NCI-H128 (cell line): ENCODE measurements around the gene TNNT1.
"Not testable (repeated sequence)": the region's sequence is repeated elsewhere in the genome, so short reads cannot be mapped to it uniquely, and the experiment has no call there.

Experiments
- DNase-seq: peaks from one replicate; lab custom pipeline; 2025; ENCODE audit not compliant: unreplicated experiment; lab: John Stamatoyannopoulos, UW

The TNNT1 gene, protein sequence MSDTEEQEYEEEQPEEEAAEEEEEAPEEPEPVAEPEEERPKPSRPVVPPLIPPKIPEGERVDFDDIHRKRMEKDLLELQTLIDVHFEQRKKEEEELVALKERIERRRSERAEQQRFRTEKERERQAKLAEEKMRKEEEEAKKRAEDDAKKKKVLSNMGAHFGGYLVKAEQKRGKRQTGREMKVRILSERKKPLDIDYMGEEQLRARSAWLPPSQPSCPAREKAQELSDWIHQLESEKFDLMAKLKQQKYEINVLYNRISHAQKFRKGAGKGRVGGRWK

DNA sequence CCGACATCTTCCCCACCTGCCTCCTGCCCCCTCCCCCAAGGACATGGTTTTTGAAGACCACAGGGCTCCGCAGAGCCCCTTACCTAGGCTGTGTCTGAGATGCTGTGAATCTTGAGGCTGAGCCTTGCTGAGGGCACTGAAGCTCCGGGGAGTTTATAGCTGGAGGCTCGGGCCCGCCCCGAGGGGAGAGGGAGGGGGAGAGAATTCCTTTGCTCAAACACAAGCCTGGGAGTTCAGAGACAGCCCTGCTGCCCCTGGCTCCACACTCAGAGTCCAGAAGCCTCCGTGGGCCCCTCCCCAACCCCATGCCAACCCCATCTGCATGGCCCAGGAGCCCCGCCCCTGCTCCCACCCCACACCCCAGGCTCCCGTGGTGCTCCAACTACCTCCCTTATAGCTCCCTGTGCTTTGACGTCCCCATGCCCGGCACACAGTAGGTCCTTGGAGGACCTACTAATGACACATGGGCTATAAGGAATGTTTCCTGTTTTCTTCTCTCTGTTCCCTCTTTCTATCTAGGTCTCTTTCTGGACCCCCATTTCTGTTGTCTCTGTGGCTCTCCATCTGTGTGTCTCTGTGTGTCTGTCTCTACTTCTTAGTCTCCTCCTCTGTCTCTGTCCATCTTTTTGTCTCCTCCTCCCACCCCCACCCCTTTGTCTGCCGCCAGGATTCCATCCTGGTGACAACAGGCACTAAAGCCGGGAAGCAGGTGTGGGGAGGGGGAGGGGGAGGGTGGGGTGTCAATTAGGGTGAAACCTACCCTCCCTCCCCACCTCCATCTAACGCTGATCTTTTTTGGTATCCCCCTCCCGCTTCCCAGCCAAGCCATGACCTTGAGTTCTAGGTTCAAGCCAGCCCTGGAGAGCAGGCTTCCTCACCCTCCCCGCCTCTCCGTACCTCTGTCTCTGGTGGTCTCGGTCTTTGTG, at the start of gene TNNT1:
TSS of gene TNNT1 (minus strand) at position 129 of the 926 bp plus-strand sequence. CDS start 2,049 bp downstream, outside the sequence.
- no peak for DNase-seq

DNA sequence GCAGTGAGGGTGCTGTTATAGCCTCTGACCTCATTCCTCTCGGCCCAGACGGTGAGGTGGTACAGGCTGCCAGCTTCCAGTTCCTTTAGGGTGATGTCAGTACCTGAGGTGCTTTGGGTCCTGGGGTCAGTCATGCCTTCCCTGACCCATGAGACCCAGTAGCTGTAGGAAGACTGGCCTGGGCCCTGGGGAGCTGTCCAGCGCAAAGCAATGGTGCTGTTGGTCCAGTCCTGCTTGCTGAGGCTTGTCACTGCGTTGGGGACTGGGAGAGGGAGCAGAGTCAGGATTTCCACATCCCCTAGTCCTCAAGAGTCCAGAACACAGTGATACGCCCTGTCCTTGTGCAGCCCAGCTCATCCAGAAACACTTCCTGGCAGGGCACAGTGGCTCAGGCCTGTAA, 49.6 kb upstream of the TNNT1 start:
- no peak for DNase-seq

DNA sequence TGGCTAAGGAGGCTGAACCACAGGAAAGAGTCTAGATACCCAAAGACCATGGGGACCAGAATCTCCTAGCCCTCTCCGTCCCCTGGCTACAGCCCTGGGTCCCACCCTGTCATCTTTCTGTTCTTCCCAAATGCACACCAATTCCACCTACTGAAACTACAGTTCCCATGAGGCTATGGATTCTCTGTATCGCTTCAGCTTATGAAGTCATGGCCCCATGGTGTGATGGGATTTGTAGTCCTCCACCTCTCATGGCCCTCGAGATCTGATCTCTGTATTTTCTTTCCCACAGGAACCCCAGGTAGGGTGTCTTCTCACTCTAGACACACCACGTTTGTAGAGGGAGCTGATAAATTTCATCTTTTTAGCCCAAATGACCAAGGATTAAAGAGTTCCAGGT, 48.5 kb upstream of the TNNT1 start:
- no peak for DNase-seq

DNA sequence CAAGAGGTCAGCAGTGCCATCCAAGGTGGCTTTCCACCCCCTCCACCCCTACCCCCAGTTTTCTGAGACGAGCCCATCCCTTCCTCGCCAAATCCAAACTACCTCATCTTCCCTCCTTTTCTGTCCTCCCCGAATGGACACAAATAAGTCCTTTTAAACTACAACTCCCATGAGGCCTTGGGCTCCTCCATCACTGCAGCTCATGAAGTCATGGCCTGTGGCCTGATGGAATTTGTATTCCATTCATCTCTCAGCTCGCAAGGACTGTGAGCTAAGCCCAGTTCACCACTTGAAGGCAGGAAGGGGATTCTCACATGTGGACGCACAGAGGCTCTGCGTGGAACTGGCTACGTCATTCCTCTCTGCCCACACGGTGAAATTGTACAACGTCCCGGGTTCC, 47.8 kb upstream of the TNNT1 start:
- no peak for DNase-seq

DNA sequence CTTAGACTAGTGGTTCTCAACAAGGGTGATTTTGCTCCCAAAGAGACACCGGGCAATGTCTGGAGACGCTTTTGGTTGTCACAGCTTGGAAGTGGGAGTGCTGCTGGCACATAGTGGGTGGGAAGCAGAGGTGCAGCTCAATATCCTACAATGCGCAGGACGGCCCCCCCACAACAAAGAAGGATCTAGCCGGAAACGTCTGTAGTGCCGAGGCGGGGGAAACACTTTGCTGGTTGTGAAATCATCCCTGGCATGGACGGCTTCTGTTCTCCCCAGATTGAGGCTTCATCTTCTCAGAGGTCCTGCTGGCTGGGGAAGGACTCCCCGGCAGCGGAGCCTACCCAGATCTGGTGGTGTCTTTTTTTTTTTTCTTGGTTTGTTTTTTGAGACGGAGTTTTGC, 44.5 kb upstream of the TNNT1 start:
- DNase-seq = no peak

DNA sequence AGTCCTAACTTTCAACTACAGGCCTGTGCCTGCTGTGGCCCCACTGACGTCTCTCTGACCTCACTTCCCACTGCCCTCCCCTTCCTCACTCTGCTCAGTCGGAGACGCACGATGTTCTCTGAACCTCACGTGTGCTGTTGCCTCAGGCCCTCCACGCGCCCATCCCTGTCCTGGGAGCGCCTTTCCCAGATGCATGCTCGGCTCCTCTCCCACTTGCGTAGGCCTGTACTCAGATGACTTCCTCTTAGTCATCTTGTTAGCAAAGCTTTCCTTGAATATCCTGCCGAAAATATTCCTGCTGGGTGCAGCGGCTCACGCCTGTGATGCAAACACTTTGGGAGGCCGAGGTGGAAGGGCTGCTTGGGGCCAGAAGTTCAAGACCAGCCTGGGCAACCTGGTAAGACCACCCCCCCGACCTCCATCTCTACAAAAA, 40.4 kb upstream of the TNNT1 start:
- no peak for DNase-seq

DNA sequence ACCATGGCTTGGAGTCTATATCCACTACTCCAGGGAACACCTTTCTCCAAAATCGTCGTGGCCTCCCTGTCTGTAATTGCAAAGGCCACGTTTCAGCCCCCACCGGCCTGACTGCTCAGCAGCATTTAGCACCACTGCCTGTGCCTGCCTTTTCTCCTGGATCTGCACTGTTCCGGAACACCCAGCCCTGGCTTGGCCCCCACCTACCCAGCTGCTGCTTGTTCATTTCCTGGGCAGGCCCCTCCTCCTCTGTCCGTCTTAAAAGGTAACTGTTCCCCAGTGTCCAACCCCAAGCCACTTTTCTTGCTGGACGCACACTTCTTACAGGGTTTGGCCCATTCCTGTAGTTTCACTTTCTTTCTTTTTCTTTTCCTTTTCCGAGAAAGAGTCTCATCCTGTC, 39.6 kb upstream of the TNNT1 start:
- DNase-seq = no peak

DNA sequence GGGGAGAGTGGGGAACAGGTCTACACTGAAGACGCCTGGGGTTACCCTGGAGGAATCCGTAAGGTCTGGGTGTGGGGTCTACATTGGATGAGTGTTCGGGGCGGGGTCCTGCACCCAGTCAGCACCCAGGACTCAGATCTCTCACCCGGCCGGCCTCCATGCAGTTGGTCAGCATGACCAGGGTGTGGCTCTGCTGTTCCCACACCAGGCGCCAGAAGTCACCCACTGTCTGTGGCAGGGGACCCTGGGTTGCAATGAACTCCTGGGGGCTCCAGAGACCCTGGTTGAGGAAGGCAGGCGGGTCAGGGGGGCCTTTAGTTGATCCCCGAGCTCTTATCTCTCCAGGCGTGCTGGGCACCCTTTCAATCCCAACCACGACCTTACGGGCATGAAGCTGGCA, 37.1 kb upstream of the TNNT1 start:
- DNase-seq = no peak

DNA sequence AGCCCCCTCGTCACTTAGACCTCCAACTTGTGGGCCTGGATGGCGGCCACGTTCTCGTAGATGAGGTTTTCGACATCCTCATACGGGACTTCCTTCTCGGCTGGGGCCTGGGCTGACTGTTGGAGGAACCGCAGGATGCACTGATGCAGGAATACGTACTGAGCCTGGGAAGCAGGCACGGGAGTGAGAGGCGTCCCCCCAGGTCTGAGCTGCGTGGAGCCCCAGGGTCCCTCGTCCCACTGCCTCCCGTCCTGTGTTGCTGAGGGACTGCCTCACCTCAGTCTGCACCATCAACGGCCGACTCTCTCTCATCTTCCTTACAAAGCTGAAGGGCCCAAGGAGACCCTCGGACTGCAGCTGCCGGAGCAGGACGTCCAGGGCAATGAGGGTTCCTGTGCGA, 32.7 kb upstream of the TNNT1 start:
- DNase-seq = no peak

DNA sequence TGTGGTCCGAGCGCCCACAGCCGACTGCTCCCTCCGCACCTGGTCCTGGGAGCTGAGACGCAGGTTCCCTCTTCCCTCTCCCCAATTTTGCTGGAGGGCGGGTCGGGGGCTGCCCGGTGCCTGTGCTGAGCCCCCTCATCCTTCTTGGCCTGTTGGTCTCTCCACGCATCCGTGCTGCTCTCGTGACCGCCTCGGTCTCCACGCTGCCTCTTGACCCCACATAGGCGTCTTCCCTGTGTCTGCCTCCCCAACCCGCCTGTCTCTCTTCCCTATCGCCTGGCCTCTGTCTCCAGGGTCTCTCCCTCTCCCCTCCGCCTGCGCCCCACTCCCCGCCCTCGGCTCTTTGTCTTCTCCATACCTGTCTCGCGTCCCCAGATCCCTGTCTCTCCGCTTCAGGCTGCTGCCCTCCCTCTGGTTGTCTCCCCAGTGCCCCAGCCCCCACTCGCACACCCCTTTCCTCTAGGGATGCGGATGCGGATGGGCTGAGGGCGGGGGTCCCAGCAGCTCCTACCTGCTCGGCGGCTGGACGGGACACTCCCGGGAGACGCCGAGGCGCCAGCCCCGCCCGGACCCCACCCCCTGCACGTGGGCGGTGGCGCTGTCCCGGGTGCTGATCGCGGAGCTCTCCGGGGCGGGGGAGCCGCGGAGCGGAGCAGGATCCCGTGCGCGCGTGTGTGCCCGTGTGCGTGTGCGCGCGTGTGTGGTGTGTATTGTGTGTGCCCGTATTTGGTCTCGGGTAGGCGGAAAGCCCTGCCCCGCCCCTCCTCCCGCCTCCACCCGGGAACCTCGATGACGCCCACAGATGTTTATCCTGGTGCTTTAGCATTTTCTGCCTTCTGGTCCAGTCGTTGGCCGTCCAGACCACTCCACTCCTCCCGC, 30.8 kb upstream of the TNNT1 start, which contains the start of gene SYT5:
TSS of gene SYT5 (minus strand) at position 684 of the 879 bp plus-strand sequence. CDS start 1,248 bp downstream, outside the sequence.
- no peak for DNase-seq

DNA sequence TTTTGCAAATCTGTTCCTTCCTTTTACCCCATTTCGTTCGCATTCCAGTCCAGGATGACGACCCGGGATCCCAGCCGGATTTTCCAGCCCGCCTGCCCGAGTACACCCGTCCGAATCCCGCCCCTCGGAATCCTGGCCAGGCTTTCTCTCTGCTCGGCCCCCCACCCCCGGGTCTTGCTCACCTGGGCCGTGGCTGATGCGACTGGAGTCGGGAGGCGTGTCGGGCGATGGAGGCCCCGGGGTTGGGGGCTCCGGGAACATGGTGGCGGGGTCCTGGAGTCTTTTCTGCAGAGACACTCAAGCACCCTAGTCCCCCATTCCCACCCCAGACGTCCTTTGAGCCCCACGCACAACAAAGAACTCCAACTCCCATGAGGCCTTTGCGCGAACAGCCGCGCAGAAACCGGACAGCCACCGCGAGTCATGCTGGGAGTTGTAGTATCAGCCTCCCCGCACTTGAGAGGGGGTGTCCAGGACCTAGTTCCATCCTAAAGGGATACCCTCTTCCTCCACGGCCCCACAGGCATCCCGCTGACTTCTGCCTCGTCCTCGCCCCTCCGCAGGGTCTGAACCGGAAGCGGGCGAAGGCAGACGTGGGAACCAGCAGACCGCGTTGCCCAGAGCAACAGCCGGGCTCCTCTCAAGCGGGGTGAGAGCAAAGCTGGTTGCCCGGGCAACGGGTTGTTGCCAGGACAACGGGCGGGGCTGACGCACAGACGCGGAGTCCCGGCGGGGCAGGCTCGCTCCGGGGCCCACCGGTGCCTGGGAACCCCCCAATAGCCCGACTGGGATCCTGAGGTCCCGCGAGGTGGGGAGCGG, 30.0 kb upstream of the TNNT1 start:
- peak; percentile 82 for DNase-seq

DNA sequence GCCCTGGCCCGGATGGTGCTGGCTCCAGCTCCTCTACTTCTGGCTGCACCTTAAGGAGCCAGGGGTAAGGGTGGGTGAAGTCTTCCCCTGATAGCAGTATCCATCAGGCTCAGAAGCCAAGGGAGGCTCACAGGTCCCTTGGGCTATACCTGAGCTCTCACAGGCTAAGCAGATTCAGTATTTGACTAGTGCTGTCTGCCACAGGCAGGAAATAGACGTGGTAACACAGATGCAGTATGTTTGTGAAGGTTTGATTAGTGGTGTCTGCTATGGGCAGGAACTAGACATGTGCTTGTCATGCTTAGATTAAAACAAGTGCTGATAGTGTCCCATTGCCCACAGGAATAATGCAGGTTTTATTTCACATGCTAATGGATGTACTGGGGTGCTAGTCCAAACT, 27.1 kb upstream of the TNNT1 start:
- no peak for DNase-seq

DNA sequence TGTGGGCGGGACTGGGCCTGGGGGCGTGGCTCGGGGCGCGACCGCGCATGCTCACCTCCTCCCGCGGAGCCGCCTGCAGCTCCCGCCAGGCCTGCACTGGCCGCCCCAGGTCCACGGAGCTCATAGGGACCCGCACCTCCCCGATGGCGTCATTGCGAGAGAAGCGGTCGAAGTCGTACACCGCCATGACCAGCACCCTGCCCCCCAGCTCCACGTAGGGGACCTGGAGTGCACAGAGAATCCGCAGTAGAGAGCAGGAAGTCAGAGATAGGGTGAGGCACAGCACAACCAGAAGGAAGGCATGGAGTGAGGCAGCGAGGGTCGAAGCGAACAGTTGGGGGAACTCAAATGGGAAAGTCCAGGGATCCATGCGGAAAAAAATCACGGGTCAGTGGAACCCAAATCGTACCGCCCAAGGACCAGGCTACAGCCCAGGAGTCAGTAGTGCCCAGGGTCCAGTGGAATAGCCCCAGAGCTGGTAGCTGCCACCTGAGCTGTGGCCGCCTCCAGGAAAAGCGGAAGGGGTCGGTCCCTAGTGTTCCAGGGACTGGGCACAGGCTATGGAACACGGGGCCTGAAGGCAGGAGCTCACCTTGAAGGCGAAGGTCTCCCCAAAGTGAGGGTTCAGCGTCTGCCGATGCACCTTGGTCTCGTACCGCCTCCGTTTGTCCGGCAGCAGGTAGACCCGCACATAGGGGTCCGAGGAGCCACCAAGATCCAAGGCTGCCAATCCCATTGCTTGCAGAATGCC, 26.3 kb upstream of the TNNT1 start:
- no peak for DNase-seq

DNA sequence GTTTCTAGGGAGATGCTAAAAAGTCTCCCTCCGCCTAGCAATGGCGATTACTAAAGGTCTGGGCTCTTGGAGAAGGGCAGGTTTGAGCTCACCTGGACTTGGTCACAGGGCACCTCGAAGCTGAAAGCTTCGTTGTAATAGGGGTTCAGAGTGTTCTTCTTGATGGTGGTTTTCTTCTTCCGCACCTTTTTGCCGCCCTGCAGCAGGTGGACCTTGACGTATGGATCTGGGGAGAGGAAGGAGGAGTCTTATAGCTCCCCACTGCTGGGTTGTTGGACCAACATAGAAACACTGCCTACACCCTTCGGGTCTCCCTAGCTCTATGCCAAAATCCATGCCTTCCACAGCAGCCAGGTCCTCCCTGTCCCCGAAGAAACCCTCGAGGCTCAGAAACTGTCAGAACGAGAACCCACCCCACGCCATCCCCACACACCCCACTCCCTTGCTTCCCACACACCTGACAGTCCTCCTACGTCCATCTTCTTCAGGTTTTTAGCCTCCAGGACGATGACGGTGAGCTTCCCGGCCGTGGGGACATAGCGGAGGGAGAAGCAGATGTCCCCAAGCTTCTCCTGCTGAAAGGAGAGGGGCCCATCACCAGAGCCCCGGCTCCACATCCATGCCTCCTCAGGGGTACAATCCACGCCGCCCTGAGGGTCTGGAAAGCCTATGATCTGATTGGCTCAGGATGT, 25.6 kb upstream of the TNNT1 start:
- no peak for DNase-seq

DNA sequence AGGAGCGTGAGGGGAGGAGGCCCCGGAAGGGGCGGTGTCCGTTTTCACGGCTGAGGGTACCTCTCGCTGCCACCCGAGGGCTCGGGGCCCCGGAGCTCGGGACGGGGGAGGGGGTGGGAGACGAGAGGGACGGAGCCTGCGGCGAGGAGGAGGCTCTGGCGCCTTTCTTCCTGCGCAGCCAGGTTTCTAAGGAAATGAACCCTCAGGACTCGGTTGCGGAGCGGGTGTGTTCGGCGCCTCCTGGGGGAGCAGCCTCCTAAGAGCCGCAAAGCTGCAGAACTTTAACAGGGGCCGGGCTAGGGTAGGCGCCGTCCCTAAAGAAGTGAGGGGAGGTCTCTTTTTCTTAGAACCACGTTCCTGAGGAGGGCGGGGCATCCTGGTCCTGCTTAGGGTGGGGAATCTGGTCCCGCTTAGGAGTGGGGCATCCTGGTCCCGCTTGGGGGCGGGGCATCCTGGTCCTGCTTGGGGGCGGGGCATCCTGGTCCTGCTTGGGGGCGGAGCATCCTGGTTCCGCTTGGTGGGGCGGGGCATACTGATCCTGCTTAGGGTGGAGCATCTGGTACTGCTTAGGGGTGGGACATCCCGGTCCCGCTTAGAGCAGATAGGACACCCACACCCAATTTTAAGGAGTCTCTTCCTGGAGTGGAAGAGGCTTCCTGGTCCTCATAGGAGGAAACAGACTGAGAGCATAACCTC, 24.9 kb upstream of the TNNT1 start:
- DNase-seq = no peak

DNA sequence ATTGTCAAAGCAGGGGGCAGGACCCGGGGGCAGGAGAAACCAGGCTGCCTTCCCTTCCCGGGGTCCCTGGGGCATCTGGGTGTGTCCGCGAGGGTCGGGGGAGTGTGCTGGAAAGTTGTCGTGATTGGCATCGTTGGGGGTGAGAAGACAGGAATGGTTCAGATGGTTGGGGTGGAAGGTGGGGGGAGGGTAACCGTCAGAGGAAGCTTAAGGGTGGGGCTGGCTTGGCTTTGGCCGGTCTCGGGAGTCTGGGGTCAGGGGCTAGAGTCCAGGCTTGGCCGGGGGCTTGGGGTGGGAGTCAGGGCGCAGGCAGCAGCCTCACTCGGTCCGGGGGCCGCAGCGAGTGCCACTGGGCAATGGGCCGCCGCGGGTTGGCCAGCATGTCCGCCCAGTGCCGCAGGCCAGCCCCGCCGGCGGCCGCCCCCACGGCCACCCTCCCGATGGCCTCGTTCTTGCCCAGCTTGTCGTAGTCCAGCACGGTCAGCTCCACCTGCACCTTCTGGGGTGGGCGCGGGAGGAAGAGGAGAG, 24.2 kb upstream of the TNNT1 start:
- DNase-seq = no peak

DNA sequence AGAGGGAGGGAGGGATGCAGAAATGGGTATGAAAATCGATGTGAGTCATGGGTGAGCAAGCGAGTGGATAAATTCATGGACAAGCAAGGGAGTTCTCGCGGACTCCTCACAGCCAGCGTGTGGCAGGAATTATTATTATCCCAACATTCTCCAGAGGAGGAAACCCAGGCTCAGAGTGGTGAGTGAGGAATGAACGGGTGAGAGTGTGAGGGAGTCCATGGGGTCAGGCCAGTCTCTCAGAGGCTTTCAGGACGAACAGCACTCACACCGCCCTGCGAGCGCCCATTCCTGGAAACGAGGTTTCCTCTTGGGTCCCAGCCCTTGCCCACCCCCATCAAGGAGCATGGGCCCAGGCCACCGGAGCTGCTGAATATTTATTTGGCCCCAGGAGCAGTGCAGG, 23.7 kb upstream of the TNNT1 start:
- DNase-seq = no peak

DNA sequence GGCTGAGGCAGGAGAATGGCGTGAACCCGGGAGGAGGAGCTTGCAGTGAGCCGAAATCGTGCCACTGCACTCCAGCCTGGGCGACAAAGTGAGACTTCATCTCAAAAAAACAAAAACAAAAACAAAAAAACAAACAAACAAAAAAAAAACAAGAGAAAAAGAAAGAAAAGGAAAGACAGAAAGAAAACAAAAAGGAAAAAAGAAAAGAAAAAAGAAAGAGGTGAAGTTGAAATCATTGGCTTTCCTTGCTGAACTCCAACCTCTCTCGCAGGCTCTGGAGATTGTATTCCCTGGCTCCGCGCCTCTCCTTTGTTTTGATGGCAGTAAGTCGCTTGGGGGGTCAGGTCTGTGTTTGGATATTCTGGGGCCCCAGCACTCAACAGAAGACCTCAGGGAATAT, 23.3 kb upstream of the TNNT1 start:
- not testable (repeated sequence) for DNase-seq
